Measurements from ENCODE around the gene GLE1.

Gene GLE1

GRCh38 chr9:128493424-128493823 lies 11.1 kb upstream of the GLE1 start:
- Histone ChIP-seq H4K20me1 (ENCODE audit: insufficient read depth, low read length) (no peaks in the 10 kb centered on the region), H3K4me2 (ENCODE audit: low read length) (no peak overlapping the region), H2AFZ (ENCODE audit: low read length) (no peak overlapping the region), H3F3A (ENCODE audit: insufficient read depth, low read length) (no peaks in the 10 kb centered on the region), H3K27me3 (ENCODE audit: insufficient read depth, low read length) (no peaks in the 10 kb centered on the region), H3K79me2 (ENCODE audit: insufficient read depth, low read length) (no peaks in the 10 kb centered on the region), H3K9me3 (ENCODE audit: low read length) (no peaks in the 10 kb centered on the region), H3K9me2 (ENCODE audit: low read depth, low read length) (no peaks in the 10 kb centered on the region), H3K9ac (ENCODE audit: low read length) (no peak overlapping the region), H3K4me1 (ENCODE audit: insufficient read depth, low read length, severe bottlenecking) (peaks cover 9% of the 10 kb centered on the region), H3K4me3 (ENCODE audit: low read depth, low read length, poor library complexity, severe bottlenecking) (no peak overlapping the region), H3K27ac (ENCODE audit: low read depth, low read length, poor library complexity, severe bottlenecking) (no peak overlapping the region), H3K36me3 (ENCODE audit: insufficient read depth, low read length) (peaks cover 73% of the 10 kb centered on the region)
- TF ChIP-seq EZH2 (IDR thresholded peaks at IDR 0.05; ENCODE audit: borderline replicate concordance, low read length) = no peak
- TF ChIP-seq CTCF (IDR thresholded peaks at IDR 0.05; ENCODE audit: low read length) = no peak

GRCh38 chr9:128494108-128494745 lies 10.3 kb upstream of the GLE1 start:
- Histone ChIP-seq H3K27me3 (ENCODE audit: insufficient read depth, low read length) (no peaks in the 10 kb centered on the region), H3K4me3 (ENCODE audit: low read depth, low read length, poor library complexity, severe bottlenecking) (no peak overlapping the region), H2AFZ (ENCODE audit: low read length) (no peak overlapping the region), H3K9ac (ENCODE audit: low read length) (no peak overlapping the region; the same call in 1 of the 2 replicates), H3K27ac (ENCODE audit: low read depth, low read length, poor library complexity, severe bottlenecking) (peak overlapping the region; percentile 18), H3K36me3 (ENCODE audit: insufficient read depth, low read length) (peaks cover 74% of the 10 kb centered on the region), H3K4me1 (ENCODE audit: insufficient read depth, low read length, severe bottlenecking) (peaks cover 9% of the 10 kb centered on the region), H3K79me2 (ENCODE audit: insufficient read depth, low read length) (no peaks in the 10 kb centered on the region), H3K4me2 (ENCODE audit: low read length) (no peak overlapping the region), H3K9me3 (ENCODE audit: low read length) (no peaks in the 10 kb centered on the region), H3K9me2 (ENCODE audit: low read depth, low read length) (no peaks in the 10 kb centered on the region), H3F3A (ENCODE audit: insufficient read depth, low read length) (no peaks in the 10 kb centered on the region), H4K20me1 (ENCODE audit: insufficient read depth, low read length) (no peaks in the 10 kb centered on the region)
- no peak for TF ChIP-seq EZH2 (IDR thresholded peaks at IDR 0.05; ENCODE audit: borderline replicate concordance, low read length)
- no peak for TF ChIP-seq CTCF (IDR thresholded peaks at IDR 0.05; ENCODE audit: low read length)

- H3K36me3 ChIP-seq (ENCODE audit: insufficient read depth, low read length) = peaks cover 73% of the 10 kb centered on the region
- H4K20me1 ChIP-seq (ENCODE audit: insufficient read depth, low read length) = no peaks in the 10 kb centered on the region
- H3K4me2 ChIP-seq (ENCODE audit: low read length) = no peak overlapping the region
- no peaks in the 10 kb centered on the region for H3K27me3 ChIP-seq (ENCODE audit: insufficient read depth, low read length)
- H3K79me2 ChIP-seq (ENCODE audit: insufficient read depth, low read length) = no peaks in the 10 kb centered on the region
- no peak overlapping the region for H2AFZ ChIP-seq (ENCODE audit: low read length)
- no peaks in the 10 kb centered on the region for H3K9me3 ChIP-seq (ENCODE audit: low read length)
- TF ChIP-seq CTCF (IDR thresholded peaks at IDR 0.05; ENCODE audit: low read length) (no peak), EZH2 (IDR thresholded peaks at IDR 0.05; ENCODE audit: borderline replicate concordance, low read length) (no peak)
- H3K4me3 ChIP-seq (ENCODE audit: low read depth, low read length, poor library complexity, severe bottlenecking) = no peak overlapping the region
- H3K9ac ChIP-seq (ENCODE audit: low read length) = no peak overlapping the region; the same call in 1 of the 2 replicates
- no peaks in the 10 kb centered on the region for H3K9me2 ChIP-seq (ENCODE audit: low read depth, low read length)
- H3K27ac ChIP-seq (ENCODE audit: low read depth, low read length, poor library complexity, severe bottlenecking) = peak overlapping the region; percentile 18
- no peaks in the 10 kb centered on the region for H3F3A ChIP-seq (ENCODE audit: insufficient read depth, low read length)
- peaks cover 9% of the 10 kb centered on the region for H3K4me1 ChIP-seq (ENCODE audit: insufficient read depth, low read length, severe bottlenecking)
Observed at GRCh38 chr9:128494746-128495129, 9.8 kb upstream of the GLE1 start.

All from OCI-LY1 (cell line).